Measurements from ENCODE around the gene PRKD1.
"Not testable (repeated sequence)": the region's sequence is repeated elsewhere in the genome, so short reads cannot be mapped to it uniquely, and the experiment has no call there.

The PRKD1 gene

DNA sequence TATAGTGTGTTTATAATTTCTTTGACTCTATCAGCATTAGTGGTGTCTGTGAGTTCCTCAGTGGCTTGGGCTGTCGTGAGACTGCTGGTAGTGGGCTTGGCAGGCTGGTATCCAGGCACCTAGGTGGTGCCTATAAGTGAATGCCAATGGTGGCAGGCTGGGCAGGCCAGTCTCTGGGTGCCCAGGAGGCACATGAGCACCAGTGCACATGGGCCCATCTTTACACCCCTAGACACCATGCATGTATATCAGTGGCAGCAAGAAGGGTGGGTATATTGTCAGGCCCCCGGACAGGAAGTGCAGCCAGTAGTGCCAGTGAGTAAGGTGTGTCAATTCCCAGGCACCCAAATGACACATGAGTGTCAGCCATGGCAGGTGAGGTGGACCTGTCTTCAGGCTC, 138.2 kb downstream of the PRKD1 start:
- DNase-seq, result no peak

GRCh38 chr14:29788093-29788492, 139.6 kb downstream of the PRKD1 start:
- no peak for DNase-seq

DNA sequence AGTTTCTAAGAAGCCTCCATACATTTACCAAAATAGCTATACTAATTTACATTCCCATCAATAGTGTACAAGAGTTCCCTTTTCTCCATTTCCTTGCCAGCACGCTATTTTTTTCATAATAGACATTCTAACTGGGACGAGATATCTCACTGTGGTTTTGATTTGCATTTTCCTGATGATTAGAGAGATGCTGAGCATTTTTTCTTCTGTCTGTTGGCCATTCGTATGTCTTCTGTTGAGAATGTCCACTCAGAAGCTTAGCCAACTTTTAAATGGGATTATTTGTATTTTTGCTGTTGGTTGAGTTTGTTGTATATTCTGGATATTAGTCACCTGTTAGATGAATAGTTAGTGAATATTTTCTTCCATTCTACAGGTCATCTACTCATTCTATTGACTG, 144.1 kb downstream of the PRKD1 start:
- no peak for DNase-seq

GRCh38 chr14:29782041-29782440, 145.6 kb downstream of the PRKD1 start:
- no peak for DNase-seq

DNA sequence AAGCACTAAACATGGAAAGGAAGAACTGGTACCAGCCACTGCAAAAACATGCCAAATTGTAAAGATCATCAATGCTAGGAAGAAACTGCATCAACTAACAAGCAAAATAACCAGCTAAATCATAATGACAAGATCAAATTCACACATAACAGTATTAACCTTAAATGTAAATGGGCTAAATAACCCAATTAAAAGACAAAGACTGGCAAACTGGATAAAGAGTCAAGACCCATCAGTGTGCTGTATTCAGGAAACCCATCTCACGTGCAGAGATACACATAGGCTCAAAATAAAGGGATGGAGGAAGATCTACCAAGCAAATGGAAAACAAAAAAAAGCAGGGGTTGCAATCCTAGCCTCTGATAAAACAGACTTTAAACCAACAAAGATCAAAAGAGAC, 150.5 kb downstream of the PRKD1 start:
- not testable (repeated sequence) for DNase-seq

DNA sequence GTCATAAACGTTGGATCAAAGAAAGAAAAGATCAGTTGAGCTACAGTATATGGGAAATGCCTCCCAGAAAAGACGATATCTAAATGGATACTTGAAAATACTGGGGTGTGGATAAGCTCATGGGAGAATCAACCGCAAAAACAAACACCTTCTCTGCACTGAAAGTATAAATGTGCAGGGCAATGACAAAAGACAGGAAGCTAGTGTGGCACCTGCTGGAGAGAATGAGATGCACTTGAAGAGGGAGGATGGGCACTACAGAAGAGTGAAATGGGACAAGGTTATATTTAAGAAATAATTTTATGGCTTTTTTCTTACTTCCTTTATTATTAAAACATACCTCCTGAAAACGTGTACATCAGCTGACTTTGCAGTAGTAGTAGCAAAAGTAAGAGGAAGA, 153.7 kb downstream of the PRKD1 start:
- no peak for DNase-seq

- no peak for DNase-seq
Measured at GRCh38 chr14:29763342-29763858, 164.2 kb downstream of the PRKD1 start.

- DNase-seq, result no peak
Measured at GRCh38 chr14:29759521-29760340, 167.9 kb downstream of the PRKD1 start.

- DNase-seq, result no peak
Measured at GRCh38 chr14:29757711-29758233, 169.9 kb downstream of the PRKD1 start.

DNA sequence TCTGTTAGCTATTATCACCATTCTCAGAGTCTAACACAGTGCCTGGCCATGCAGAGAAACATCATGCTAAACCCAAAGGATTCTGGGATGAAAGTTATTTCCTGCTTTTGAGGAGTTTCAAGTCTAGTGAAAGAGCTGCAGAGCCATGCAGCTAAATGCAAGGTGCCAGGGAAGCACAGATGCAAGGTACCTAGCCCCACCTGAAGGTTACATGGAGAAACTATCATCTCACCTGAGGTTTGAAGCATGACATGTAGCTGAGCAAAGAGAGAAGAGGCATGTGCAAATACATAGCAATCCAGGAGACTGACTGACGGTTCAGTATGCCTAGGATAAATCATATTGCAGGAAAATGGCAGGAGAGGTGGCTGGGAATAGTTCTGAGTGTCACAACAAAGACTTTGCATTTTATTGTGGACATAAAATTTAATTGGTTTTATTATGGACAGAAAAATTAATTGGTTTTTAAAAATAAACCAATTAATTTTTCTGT, 170.4 kb downstream of the PRKD1 start:
- no peak for DNase-seq

- DNase-seq, result no peak
Measured at GRCh38 chr14:29756019-29756385, 171.6 kb downstream of the PRKD1 start.

DNA sequence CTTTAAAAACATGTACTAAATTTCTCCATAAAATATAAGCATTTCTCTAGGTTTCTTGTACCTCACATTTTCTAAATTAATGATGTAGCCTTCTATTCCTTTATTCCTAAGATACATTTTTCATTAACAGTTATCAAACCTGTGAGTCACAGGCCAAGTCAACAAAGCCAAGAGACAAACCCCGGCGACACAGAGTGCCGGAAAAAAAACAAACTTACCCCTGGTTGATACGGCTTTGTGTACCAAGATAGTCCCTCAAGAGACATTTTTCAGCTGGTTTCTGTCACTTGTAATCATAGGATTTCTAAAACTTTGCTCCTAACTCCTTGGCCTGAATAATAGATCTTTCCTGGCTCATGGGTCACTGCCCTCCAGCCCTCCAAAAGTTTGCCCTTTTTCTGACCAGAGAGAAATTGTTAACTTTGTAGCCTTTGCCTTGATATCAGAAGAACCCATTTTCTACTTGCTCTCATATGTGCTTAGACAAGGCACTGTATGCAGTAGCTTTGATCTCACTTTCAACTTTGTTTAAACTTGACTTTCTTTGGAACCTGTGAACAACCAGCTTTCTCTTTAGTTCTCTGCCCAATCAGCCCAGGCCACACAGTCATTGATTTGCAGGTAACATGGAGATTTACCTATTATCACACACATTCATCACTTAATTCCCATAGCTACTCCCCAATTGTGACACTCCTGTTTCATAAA, 172.2 kb downstream of the PRKD1 start:
- no peak for DNase-seq

DNA sequence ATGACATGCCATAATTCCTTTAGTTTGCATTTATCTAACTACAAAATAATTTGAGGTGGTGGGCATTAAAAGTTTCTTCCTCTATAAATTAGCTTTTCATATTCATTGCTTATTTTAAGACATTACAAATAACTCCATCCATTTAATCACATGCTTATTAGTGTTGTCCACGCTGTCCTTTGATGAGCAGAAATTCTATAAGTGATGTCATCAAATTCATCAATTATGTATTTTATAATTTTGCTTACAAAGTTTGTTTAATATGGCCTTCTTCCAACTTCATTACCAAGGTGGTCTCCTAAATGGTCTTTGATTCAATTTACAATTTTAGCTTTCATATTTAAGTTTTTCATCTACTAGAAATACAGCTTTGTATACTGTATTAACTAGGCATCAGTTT, 173.5 kb downstream of the PRKD1 start:
- DNase-seq, result no peak

DNA sequence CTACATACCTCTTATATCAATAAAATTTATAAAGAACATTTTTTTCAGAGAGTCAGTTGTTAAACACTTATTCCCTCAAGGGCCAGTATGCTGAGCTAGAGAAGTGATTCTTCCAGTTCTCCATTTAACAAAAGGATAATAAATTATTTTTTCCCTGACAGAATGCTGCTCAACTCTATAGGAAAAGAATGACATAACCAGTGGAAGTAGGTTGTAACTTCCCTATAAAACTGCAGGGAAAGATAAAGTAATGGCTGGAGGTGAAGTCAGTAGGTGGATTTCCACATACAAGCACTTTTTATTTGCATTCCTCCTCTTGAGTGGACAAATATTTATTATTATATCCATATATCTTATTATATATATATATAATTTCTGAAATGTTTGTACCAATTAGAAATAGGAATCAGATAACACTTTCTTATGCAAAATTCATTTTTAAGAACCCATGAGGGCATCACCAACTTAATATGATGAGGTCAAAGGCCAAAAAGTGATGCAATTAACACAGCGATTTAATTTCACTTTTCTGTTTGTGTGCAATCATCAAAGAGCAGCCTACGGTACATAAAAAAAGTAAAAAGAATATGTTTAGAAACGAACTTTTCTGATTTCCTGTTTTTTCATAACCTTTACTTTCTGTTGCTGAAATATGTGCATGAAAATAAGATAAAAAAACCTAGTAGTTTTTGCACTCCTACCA, 175.3 kb downstream of the PRKD1 start:
- no peak for DNase-seq

- DNase-seq, result no peak
Measured at GRCh38 chr14:29749829-29750228, 177.8 kb downstream of the PRKD1 start.

DNA sequence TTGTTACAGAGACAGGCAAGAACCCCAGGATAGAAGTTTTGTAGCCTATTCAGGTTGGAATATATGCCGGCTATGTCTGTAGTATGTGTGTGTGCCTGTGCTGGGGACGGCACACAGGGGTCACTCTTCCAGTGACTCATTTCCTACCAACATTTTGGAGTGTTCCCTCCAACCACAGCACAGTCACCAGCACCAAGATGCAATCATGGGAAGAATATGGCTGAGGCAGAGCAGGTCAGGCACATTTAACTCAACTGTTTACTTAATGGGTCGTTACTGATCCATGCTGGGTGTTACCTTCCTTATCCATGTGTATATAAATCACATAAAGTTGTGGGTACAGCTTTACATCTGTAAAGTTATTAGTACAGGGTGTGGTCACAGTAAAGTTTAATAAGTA, 178.3 kb downstream of the PRKD1 start:
- DNase-seq, result no peak

DNA sequence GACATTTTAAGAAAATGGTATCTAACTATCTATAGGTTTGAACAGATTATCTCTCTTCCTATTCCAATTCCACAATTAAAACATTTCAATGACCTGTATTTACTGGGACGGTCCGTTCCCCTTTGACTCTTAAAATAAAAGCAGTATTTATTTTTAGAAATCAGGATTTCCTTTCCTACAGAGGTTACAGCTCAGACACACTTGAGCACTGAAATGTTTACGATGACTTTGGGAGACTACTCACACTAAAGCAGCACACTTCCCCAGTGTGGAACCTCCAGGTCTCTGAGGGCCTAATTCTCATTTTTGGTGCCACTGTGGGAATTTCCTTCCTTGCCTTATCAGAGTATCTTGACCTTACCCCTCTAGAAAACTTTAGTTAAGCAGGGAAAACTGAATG, 181.8 kb downstream of the PRKD1 start:
- DNase-seq, result no peak

DNA sequence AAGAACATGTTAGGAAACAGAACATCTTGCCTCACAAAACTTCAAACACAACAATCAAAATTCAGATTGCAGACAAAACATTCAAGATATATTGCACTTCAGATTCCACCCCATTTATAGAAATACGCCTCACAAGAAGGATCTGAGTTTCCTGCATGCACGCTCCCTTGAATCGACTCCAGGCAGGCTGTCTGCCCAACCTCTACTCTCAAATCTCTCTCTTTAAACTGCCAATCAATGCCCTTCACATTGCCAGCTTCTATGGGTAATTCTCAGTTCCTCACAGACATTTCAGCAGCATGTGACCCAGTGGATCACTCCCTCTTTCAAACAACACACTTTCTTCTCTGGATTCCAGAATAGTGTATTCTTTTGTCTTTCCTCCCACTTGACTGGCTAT, 184.1 kb downstream of the PRKD1 start:
- DNase-seq, result no peak

- no peak for DNase-seq
Measured at GRCh38 chr14:29741909-29742401, 185.7 kb downstream of the PRKD1 start.

DNA sequence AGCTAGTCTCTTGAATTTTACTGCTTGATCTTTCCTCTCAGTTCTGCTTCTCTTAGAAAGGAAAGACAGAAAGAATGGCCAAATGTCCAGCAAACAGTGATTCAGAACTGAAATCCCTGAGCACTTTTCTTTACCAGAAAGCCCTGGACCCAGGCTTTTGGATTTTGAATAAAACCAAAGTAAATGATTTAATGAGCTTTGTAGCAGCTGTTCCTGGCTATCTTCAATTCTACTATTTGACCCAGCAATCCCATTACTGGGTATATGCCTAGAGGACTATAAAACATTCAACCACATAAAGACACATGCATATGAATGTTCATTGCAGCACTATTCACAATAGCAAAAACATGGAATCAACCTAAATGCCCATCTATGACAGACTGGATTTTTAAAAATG, 187.2 kb downstream of the PRKD1 start:
- DNase-seq, result no peak

DNA sequence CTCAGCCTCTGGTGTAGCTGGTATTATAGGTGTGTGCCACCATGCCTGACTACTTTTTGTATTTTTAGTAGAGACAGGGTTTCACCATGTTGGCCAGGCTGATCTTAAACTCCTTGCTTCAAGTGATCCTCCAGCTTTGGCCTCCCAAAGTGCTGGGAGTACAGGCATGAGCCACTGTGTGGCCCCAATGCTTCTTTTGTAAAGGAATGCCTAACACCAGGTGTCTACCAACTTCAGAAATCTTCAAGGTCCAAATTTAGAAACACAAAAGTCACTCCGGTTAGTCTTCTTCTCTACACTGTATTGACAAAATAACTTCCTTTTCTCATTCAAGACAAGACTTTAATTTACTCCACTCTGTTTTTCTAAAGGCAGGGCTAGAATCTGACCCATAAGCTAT, 188.7 kb downstream of the PRKD1 start:
- DNase-seq, result no peak

DNA sequence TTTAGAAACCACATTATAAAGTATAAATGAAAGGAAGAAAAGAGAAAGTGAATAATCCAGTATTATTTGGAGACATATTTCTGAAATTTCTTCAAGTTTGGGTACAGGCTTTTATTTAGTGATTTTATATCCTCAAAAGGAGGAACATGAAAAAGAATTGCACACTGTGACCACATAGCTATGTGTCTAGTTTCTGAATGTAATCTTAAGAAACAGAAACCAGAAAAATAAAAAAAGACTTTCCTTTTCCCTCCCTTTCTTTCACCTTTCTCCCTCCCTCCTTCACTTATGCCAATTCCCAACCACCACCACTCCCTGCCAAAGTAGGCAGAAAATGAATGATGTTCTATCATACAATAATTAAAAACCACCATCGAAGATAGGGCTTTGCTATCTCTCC, 189.6 kb downstream of the PRKD1 start:
- DNase-seq, result no peak

- DNase-seq, result no peak
Measured at GRCh38 chr14:29735459-29735858, 192.2 kb downstream of the PRKD1 start.
